Measurements from ENCODE around the gene ATG4C. TPM values are rescaled to one million over a fixed set of nuclear protein-coding genes. Genes with fewer than 3 reads are reported as not detected.

Gene ATG4C
- total RNA-seq, 4 donors from 2014 or later = 2.5 to 5.8 (median 4.5) TPM

DNA sequence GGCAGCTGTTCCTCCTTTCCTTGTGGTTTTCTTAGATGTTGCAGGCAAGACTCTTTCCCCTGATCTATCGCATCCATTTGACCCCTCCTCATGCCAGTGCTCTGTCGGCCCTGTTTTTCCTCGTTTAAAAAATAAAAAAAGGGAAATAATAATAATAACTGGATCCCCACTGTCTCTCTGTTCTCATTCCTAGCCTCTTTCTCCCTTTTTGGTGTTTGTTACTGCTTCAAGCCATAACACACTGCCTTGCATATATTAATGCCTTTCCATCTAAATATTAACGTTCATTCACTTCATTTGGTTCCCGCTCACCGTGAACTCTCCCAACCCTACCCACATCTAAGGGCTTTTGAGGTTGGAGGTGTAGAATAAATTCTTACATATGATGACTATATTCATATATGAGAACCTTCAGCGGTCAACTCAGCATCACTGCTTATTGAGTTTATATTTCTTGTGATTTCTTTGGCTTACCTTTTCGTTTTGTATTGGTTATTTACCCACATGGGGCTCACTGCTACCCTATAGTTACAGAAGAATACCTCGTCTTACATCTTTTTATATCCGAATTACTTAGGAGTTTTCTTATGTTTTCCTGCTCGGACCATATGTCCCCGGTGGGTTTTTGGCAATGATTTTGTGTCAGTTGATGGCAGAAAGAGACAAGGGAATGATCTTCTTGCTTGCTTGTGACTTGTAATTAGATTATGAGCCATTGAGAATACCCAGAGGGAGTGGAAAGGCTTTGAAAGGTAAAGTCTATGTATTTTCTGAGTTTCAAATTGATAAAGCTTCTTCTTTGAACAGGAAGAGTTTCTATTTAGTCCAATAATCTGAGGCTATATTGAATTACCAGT lies 805 bp downstream of the ATG4C start:
- Histone ChIP-seq H3K27me3 (no peaks in the 10 kb centered on the region), H3K4me3 (peak overlapping the region; percentile 75 to 94 (median 88)), H3K27ac (peak overlapping the region; percentile 89 to 97 (median 94)), H3K9me3 (no peaks in the 10 kb centered on the region), H3K36me3 (no peaks in the 10 kb centered on the region), H3K4me1 (peaks cover 9 to 13% of the 10 kb centered on the region in 2 donors)
- intact Hi-C loops (cut with DNase I; ENCODE audit: low total_unique reads) = loop anchor here (2.0 kb wide), 2 partner anchors 96 to 348 kb away; partner anchors contain the start of genes DOCK7 and USP1
- ATAC-seq (peak; percentile 29 to 39), DNase-seq (no peak)
- TF ChIP-seq POLR2A (IDR thresholded peaks at IDR 0.05) (no peak), CTCF (IDR thresholded peaks at IDR 0.05 in 4 of 5, conservative IDR thresholded peaks at IDR 0.05 in 1 of 5) (no peak)
- in situ Hi-C loops (cut with MboI; ENCODE audit: low sequenced_read_pairs in 4 of 4) = loop anchor here in 1 of 4 donors (25.0 kb wide), 1 partner anchor 1047 kb away; the partner anchor contains the start of genes PATJ and TM2D1

DNA sequence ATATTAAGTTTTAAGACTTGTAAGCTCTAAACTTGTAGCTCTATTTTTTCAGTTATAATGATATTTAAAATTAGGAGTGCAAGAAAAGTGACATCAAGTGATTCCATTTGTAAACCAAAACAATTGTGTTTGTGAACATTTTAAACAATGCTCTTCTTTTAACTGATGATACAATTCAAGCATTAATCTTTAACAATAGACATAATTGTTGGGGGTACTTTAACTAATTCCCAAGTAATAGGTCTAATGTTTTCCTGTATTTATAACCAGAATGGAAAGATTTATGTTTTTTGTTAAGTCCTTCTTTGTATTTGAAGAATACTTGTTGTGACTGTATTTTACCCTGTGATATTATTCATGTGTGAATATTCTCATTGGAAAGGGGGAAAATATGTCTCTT lies 6.8 kb downstream of the ATG4C start:
- ATAC-seq = no peak
- intact Hi-C loops (cut with DNase I; ENCODE audit: low total_unique reads) (no loop called here), in situ Hi-C loops (cut with MboI; ENCODE audit: low sequenced_read_pairs in 4 of 4) (loop anchor here in 1 of 4 donors (25.0 kb wide), 1 partner anchor 1053 kb away; the partner anchor contains the start of genes PATJ and TM2D1)
- Histone ChIP-seq H3K27ac (no peak overlapping the region), H3K4me3 (no peak overlapping the region), H3K36me3 (no peaks in the 10 kb centered on the region), H3K9me3 (no peaks in the 10 kb centered on the region), H3K4me1 (peaks cover 0 to 3% of the 10 kb centered on the region in 2 donors), H3K27me3 (no peaks in the 10 kb centered on the region)
- TF ChIP-seq CTCF (IDR thresholded peaks at IDR 0.05 in 4 of 5, conservative IDR thresholded peaks at IDR 0.05 in 1 of 5) (no peak), POLR2A (IDR thresholded peaks at IDR 0.05) (no peak)
- no peak for DNase-seq

- no peaks in the 10 kb centered on the region for H3K36me3 ChIP-seq
- no peaks in the 10 kb centered on the region for H3K27me3 ChIP-seq
- ATAC-seq = no peak
- TF ChIP-seq POLR2A (IDR thresholded peaks at IDR 0.05) (no peak), CTCF (IDR thresholded peaks at IDR 0.05 in 4 of 5, conservative IDR thresholded peaks at IDR 0.05 in 1 of 5) (no peak)
- in situ Hi-C loops (cut with MboI; ENCODE audit: low sequenced_read_pairs in 4 of 4) (loop anchor here in 1 of 4 donors (25.0 kb wide), 1 partner anchor 1057 kb away; the partner anchor contains the start of genes PATJ and TM2D1), intact Hi-C loops (cut with DNase I; ENCODE audit: low total_unique reads) (no loop called here)
- DNase-seq = no peak
- no peaks in the 10 kb centered on the region for H3K9me3 ChIP-seq
- H3K4me3 ChIP-seq = no peak overlapping the region
- H3K27ac ChIP-seq = no peak overlapping the region
- no peaks in the 10 kb centered on the region for H3K4me1 ChIP-seq
Observed at GRCh38 chr1:62794053-62794452, 10.1 kb downstream of the ATG4C start.

DNA sequence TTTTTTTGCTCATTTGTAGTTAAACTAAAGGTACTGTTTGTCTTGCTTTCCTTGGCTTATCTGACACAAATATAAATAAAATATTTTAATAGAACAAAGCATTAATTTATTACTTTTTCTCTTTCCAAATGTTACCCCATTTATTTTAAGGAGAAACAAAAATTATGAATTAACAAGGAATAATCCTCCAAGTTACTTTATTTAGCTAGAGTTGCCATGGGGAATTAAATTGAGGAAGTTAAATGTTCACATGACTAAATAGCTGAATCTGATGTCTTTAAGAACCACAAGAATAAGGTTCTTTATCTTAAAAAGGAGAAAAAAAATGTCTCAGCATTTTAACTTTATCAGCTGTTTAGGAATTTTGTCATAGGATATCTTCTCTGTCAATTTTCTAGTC lies 12.3 kb downstream of the ATG4C start:
- no peak overlapping the region for H3K4me3 ChIP-seq
- ATAC-seq = no peak
- H3K27ac ChIP-seq = no peak overlapping the region
- intact Hi-C loops (cut with DNase I; ENCODE audit: low total_unique reads) = no loop called here
- DNase-seq = no peak
- H3K27me3 ChIP-seq = no peaks in the 10 kb centered on the region
- in situ Hi-C loops (cut with MboI; ENCODE audit: low sequenced_read_pairs in 4 of 4) = loop anchor here in 1 of 4 donors (25.0 kb wide), 1 partner anchor 1059 kb away; the partner anchor contains the start of genes PATJ and TM2D1
- H3K9me3 ChIP-seq = no peaks in the 10 kb centered on the region
- no peak for TF ChIP-seq POLR2A (IDR thresholded peaks at IDR 0.05)
- TF ChIP-seq CTCF (IDR thresholded peaks at IDR 0.05 in 4 of 5, conservative IDR thresholded peaks at IDR 0.05 in 1 of 5) = no peak
- H3K36me3 ChIP-seq = no peaks in the 10 kb centered on the region
- no peaks in the 10 kb centered on the region for H3K4me1 ChIP-seq

All from gastrocnemius medialis (tissue), 4 donors.